Effector memory CD4-positive, alpha-beta T cell (primary cell): ENCODE measurements around the gene DIPK1A.

Source experiments
- DNase-seq, 3 donors: peaks; one replicate each; pipeline ENCODE4 v3.0.0-alpha.2; 2020
- H3K27ac ChIP-seq: 2 replicates; pipeline ENCODE4 v1.7.0; 2013; ENCODE audit warnings: mild to moderate bottlenecking, low read length, moderate library complexity; ENCODE audit not compliant: insufficient read depth, poor library complexity, severe bottlenecking
- H3K27me3 ChIP-seq: replicated peaks from 2 replicates; pipeline ENCODE4 v1.7.0; 2013; ENCODE audit warnings: mild to moderate bottlenecking, low read length; ENCODE audit not compliant: insufficient read depth, control insufficient read depth, poor library complexity, severe bottlenecking
- H3K36me3 ChIP-seq: 2 replicates; pipeline ENCODE4 v1.7.0; 2013; ENCODE audit warnings: mild to moderate bottlenecking, low read length, moderate library complexity; ENCODE audit not compliant: control insufficient read depth, insufficient read depth
- H3K4me1 ChIP-seq: 2 replicates; pipeline ENCODE4 v1.7.0; 2013; ENCODE audit warnings: low read length, mild to moderate bottlenecking; ENCODE audit not compliant: control insufficient read depth, insufficient read depth, poor library complexity, severe bottlenecking
- H3K4me3 ChIP-seq: 2 replicates; pipeline ENCODE4 v1.7.0; 2013; ENCODE audit warnings: low read length, low read depth, mild to moderate bottlenecking; ENCODE audit not compliant: insufficient read depth, poor library complexity, severe bottlenecking
- H3K9me3 ChIP-seq: 2 replicates; pipeline ENCODE4 v1.7.0; 2013; ENCODE audit warnings: mild to moderate bottlenecking, low read length, moderate library complexity; ENCODE audit not compliant: control insufficient read depth

DIPK1A gene

DNA sequence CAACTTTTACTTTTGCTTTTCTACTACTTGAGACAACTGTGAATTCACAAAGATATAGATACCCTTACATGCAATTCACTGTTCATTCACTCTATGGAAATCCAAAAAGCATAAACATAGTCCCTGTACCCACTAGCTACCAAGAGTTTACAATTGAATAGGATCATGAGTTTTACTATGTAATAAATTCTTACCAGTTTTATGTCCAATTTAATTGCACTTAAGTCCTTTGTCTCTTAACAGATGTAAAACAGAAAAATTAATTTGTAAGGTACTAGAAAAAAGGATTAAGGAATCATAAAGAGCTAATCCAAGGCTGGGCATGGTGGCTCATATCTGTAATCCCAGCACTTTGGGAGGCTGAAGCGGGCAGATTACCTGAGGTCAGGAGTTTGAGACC, 24.4 kb downstream of the DIPK1A start:
- H3K36me3 ChIP-seq = no peaks in the 10 kb centered on the region
- peaks cover 5% of the 10 kb centered on the region for H3K4me1 ChIP-seq
- no peak overlapping the region for H3K4me3 ChIP-seq
- H3K27ac ChIP-seq = no peak overlapping the region
- DNase-seq = no peak
- H3K9me3 ChIP-seq = no peaks in the 10 kb centered on the region
- no peaks in the 10 kb centered on the region for H3K27me3 ChIP-seq

DNA sequence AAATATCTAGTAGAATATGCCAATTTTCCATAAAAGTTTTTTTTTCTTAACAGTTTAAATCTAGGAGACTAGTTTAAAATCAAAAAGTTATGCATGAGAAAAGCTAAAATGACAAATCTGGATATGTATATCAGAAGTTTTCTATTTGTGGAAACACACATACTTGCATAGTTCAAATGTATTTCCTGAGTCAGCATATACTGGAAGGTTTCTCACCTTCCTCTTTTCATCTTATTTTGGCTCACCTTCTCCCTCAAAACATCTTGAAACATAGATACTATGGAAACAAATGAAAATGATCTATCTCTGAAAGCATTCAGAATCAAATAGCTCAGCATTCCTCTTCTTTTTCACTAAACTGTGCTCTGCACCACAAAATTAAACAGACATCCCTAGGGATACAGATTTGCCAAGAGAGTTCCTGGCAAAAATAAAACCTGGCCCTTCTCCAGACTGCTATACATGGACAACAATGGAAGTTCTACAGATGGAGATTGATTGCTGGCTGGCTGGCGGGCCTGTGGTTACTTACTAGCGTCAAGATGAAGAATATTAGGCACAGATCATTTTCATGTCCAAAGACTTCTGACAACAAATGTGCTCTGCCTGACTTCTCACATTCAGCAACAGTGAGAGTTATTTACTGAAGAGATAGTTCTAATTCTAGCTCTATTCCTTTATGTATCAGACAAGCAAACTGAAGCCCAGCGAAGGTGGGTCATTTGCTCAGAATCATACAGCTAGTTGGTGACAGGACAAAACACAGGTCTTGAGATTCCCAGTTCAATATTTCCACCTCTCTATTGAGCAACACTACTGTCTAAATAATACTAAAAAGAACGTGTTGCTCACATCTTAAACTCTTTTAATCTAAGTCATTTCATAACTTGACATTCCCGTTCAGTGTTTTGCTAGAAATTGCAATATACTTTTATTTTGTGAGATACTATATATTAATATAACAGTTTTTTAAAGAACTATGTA, 26.6 kb downstream of the DIPK1A start:
- Histone ChIP-seq H3K27me3 (no peaks in the 10 kb centered on the region), H3K27ac (no peak overlapping the region)

DNA sequence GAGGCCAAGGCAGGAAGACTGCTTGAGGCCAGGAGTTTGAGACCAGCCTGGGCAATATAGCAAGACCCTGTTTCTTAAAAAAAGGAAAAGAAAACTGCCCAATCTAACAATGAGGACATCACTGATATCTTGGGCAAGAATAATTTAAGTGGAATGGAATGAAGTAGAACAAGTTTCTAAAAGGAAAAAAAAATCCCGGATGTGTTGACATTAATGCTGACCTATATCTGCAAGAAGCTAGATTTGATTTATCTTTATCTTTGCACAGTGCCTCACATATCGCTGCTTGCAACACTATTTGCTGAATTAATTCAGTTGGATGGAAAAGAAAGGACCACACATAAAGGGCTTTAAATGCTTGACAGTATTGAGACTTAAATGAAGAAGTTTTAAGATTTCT, 27.8 kb downstream of the DIPK1A start:
- no peaks in the 10 kb centered on the region for H3K36me3 ChIP-seq
- peaks cover 5% of the 10 kb centered on the region for H3K4me1 ChIP-seq
- DNase-seq = no peak

More for the DNA sequence above, 26.6 kb downstream of the DIPK1A start:
- no peak for DNase-seq
- H3K4me3 ChIP-seq = no peak overlapping the region
- no peaks in the 10 kb centered on the region for H3K36me3 ChIP-seq
- H3K4me1 ChIP-seq = peaks cover 5% of the 10 kb centered on the region
- no peaks in the 10 kb centered on the region for H3K9me3 ChIP-seq

DNA sequence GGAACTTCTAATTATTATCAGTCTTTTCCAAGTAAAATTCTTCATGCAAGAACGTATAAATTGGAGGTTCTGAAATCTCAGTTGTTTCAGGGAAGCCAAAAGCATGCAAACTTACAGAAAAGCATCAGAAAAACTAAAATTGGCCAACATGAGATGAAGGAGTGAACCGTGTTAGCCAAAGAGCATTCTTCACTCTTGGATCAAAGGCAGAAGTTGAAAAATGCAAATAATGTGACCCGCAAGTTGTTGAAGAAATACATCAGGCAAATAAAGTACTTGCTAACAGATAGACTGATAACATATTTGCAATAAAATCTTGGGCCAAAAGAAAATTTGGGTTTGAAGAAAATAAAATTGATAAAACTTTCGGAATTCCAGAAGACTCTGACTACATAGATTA, 29.6 kb downstream of the DIPK1A start:
- peaks cover 5% of the 10 kb centered on the region for H3K4me1 ChIP-seq
- no peak for DNase-seq

More for the DNA sequence above, 27.8 kb downstream of the DIPK1A start:
- Histone ChIP-seq H3K27ac (no peak overlapping the region), H3K9me3 (no peaks in the 10 kb centered on the region), H3K27me3 (no peaks in the 10 kb centered on the region), H3K4me3 (no peak overlapping the region)

DNA sequence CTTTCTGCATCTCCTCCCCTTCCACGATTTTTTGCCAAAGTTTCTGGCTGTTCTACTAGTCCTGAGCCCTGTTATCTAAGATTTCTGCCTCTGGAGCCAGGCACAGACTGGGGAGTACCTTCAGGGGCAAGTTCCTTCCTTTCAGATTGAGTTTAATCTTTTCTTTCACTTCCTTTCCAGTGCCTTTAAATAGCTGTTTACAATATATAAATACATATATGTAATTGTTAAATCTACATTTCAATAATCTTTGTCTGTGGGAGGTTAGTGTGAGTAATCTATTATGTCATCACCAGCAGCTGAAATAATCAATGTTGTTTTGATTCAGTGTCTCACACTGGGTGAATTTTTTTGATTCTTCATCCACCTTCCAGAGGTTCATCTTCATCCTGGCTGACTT, 31.8 kb downstream of the DIPK1A start:
- H3K9me3 ChIP-seq = no peaks in the 10 kb centered on the region
- no peaks in the 10 kb centered on the region for H3K36me3 ChIP-seq
- H3K4me3 ChIP-seq = no peak overlapping the region
- DNase-seq = no peak
- no peak overlapping the region for H3K27ac ChIP-seq
- H3K4me1 ChIP-seq = peaks cover under 1% of the 10 kb centered on the region
- H3K27me3 ChIP-seq = no peaks in the 10 kb centered on the region

More for the DNA sequence above, 29.6 kb downstream of the DIPK1A start:
- Histone ChIP-seq H3K9me3 (no peaks in the 10 kb centered on the region), H3K4me3 (no peak overlapping the region), H3K36me3 (no peaks in the 10 kb centered on the region), H3K27me3 (no peaks in the 10 kb centered on the region), H3K27ac (no peak overlapping the region)

DNA sequence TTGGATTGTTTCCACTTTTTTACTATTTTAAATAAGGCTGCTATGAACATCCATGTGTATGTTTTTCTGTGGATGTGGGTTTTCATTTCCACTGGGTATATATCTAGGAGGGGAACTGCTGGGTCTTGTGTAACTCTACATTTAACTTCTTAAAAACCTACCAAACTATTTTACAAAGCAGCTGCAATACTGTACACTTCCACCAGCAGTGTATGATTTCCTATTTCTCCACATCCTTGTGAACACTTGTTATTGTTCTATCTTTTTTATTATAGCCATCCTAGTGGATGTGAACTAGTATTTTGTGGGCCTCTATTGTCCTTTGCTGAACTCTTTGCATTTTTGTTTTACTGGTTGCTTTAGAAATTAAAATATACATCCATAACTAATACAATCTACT, 33.4 kb downstream of the DIPK1A start:
- H3K27ac ChIP-seq = no peak overlapping the region
- no peaks in the 10 kb centered on the region for H3K36me3 ChIP-seq
- H3K4me1 ChIP-seq = no peaks in the 10 kb centered on the region
- no peaks in the 10 kb centered on the region for H3K27me3 ChIP-seq
- no peaks in the 10 kb centered on the region for H3K9me3 ChIP-seq
- DNase-seq = no peak
- no peak overlapping the region for H3K4me3 ChIP-seq

DNA sequence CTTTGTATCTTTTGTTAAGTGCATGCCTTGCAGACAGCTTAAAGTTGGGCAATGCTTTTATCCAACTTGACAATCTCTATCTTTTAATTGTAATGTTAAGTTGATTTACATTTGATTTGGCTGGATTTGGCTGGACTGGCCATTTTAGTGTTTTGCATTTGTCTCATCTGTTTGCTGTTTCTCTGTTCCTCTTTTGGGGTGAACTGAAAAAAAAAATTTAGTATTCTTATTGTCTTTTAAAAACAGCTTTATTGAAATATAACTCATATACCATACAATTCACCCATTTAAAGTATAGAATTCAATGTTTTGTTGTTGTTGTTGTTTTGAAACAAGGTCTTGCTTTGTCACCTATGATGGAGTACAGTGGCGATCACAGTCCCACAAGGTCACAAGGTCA, 34.4 kb downstream of the DIPK1A start:
- no peaks in the 10 kb centered on the region for H3K4me1 ChIP-seq

DNA sequence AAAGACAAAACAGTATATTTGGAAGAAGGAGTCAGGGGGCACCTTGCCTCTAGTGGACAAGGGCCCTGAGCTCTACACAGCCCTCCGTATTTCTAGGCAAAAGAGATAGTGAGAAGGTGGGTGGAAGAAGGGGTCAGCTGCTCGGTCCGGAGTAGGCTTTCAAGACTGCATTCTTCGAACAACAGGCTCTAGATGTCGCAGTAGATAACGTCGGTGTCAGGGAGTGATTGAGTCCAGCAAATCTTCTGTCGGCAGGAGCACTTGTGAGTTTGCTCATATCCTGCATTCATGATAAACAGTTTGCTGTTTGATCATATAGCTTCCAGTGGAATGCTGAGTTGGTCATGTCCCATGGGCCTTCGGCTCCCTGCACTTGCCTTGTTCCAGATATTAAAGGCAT, 36.8 kb downstream of the DIPK1A start:
- Histone ChIP-seq H3K27ac (no peak overlapping the region), H3K4me3 (no peak overlapping the region), H3K9me3 (no peaks in the 10 kb centered on the region), H3K36me3 (no peaks in the 10 kb centered on the region), H3K4me1 (no peaks in the 10 kb centered on the region), H3K27me3 (no peaks in the 10 kb centered on the region)
- DNase-seq = no peak

More for the DNA sequence above, 34.4 kb downstream of the DIPK1A start:
- no peak for DNase-seq
- no peaks in the 10 kb centered on the region for H3K9me3 ChIP-seq
- no peaks in the 10 kb centered on the region for H3K36me3 ChIP-seq
- H3K4me3 ChIP-seq = no peak overlapping the region
- no peaks in the 10 kb centered on the region for H3K27me3 ChIP-seq
- no peak overlapping the region for H3K27ac ChIP-seq

DNA sequence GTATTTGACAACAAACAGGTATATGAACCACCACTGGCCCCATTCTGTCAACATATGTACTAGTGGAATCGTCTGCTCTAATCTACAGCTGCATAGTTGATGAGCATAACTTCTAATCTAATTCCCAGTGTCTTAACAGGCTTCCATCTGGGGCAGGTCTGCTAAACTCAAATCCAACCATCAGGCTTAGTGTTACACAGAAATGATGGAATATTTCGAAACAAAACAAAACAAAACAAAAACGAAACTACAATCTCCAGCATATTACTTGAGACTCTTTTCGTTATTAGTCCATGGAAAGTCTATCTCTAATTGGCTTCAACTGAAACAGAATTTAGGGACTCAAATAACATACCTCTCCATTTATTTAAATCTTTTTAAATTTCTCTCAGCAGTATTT, 37.6 kb downstream of the DIPK1A start:
- H3K9me3 ChIP-seq = no peaks in the 10 kb centered on the region
- H3K27me3 ChIP-seq = no peaks in the 10 kb centered on the region
- H3K4me3 ChIP-seq = no peak overlapping the region
- H3K27ac ChIP-seq = no peak overlapping the region
- no peaks in the 10 kb centered on the region for H3K36me3 ChIP-seq
- no peaks in the 10 kb centered on the region for H3K4me1 ChIP-seq
- DNase-seq = no peak

DNA sequence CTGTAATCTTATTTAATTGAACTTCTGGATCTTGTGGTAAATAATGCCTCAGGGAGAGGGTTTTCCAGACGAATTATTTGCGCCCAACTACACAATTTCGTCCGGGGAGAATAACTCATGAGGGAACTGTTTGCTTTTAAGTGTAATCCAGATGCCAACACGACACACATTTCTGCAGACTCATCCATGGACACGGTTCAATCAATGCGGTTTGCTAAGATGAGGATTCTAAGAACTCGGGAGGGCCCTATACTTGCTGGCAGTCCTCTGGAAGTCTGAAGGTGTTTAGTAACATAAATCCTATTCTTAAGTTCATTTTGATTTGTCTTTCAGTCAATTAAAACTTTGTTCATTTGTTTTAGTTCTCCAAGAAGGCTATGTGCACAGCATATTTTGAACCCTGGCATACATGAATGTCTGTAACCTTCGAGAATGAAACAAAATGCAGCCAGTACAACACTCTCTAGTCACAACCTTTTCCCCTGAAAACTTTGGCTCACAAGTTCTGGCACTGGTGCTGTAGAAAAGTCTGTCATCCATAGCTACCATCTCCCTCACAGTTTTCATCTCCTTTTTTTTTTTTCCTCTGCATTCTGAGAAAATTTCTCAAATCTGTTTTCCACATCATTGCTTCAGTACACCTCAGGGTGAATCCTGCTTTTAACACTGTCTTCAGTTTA, 38.8 kb downstream of the DIPK1A start:
- Histone ChIP-seq H3K36me3 (no peaks in the 10 kb centered on the region), H3K27ac (no peak overlapping the region), H3K27me3 (no peaks in the 10 kb centered on the region), H3K4me1 (no peaks in the 10 kb centered on the region), H3K4me3 (no peak overlapping the region), H3K9me3 (no peaks in the 10 kb centered on the region)
- DNase-seq = no peak
